HG03103 (cell line): ENCODE measurements around the gene MOCS2.

Experiments
- ATAC-seq: cut with Tn5 transposase; IDR thresholded peaks from one replicate; pipeline ENCODE4 v1.9.1; 2021; ENCODE audit warnings: low read depth; ENCODE audit not compliant: unreplicated experiment

Gene MOCS2

GRCh38 chr5:53059281-53059680 is 50.3 kb downstream of the MOCS2 start:
- no peak for ATAC-seq

- no peak for ATAC-seq
Measured at GRCh38 chr5:53055365-53055764, 54.2 kb downstream of the MOCS2 start.

- no peak for ATAC-seq
Measured at GRCh38 chr5:53053364-53053763, 56.2 kb downstream of the MOCS2 start.

GRCh38 chr5:53052499-53052898 is 57.1 kb downstream of the MOCS2 start:
- ATAC-seq = no peak

- ATAC-seq = no peak
Measured at GRCh38 chr5:53048248-53048647, 61.3 kb downstream of the MOCS2 start.
